Choroid plexus epithelial cell (primary cell): ENCODE measurements around the gene NFKBIE.
A peak's percentile ranks its signal among the peaks of the same experiment; 100 is the strongest.
"Not testable (repeated sequence)": the region's sequence is repeated elsewhere in the genome, so short reads cannot be mapped to it uniquely, and the experiment has no call there.

Experiments
- DNase-seq: peaks from one replicate; pipeline ENCODE4 v3.0.0-alpha.2; 2010; ENCODE audit warnings: low read depth
- H3K4me3 ChIP-seq: 2 replicates; pipeline ENCODE4 v1.5.1; 2011; ENCODE audit warnings: low read depth, mild to moderate bottlenecking, control low read depth, low read length, moderate library complexity
- TF ChIP-seq, protein P1 (sequence below): conservative IDR thresholded peaks from 2 replicates; pipeline ENCODE4 v1.5.1; 2011; ENCODE audit warnings: low read depth, mild to moderate bottlenecking, control low read depth, inconsistent platforms, low read length, moderate library complexity

NFKBIE gene, protein sequence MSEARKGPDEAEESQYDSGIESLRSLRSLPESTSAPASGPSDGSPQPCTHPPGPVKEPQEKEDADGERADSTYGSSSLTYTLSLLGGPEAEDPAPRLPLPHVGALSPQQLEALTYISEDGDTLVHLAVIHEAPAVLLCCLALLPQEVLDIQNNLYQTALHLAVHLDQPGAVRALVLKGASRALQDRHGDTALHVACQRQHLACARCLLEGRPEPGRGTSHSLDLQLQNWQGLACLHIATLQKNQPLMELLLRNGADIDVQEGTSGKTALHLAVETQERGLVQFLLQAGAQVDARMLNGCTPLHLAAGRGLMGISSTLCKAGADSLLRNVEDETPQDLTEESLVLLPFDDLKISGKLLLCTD

GRCh38 chr6:44265007-44265721 lies at the start of gene NFKBIE:
NFKBIE (minus strand) TSS chr6:44265551; CDS start chr6:44265346, 205 bp downstream.
- H3K4me3 ChIP-seq, result peak within 1 kb of the TSS; percentile 75
- TF ChIP-seq, protein P1, sequence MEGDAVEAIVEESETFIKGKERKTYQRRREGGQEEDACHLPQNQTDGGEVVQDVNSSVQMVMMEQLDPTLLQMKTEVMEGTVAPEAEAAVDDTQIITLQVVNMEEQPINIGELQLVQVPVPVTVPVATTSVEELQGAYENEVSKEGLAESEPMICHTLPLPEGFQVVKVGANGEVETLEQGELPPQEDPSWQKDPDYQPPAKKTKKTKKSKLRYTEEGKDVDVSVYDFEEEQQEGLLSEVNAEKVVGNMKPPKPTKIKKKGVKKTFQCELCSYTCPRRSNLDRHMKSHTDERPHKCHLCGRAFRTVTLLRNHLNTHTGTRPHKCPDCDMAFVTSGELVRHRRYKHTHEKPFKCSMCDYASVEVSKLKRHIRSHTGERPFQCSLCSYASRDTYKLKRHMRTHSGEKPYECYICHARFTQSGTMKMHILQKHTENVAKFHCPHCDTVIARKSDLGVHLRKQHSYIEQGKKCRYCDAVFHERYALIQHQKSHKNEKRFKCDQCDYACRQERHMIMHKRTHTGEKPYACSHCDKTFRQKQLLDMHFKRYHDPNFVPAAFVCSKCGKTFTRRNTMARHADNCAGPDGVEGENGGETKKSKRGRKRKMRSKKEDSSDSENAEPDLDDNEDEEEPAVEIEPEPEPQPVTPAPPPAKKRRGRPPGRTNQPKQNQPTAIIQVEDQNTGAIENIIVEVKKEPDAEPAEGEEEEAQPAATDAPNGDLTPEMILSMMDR, result peak; percentile 36
- peak; percentile 93 for DNase-seq

DNA sequence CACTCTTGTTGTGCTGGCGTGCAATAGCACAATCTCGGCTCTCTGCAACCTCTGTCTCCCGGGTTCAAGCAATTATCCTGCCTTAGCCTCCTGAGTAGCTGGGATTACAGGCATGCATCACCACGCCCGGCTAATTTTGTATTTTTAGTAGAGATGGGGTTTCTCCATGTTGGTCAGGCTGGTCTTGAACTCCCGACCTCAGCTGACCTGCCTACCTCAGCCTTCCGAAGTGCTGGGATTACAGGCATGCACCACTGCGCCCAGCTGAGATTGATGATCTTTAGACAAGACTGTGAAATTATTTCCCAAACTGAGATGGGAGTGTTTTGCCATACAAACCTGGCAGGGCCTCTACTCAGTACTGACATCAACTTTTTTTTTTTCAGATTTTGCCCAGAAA lies 49.3 kb upstream of the NFKBIE start:
- DNase-seq, H3K4me3 ChIP-seq: not testable (repeated sequence)

DNA sequence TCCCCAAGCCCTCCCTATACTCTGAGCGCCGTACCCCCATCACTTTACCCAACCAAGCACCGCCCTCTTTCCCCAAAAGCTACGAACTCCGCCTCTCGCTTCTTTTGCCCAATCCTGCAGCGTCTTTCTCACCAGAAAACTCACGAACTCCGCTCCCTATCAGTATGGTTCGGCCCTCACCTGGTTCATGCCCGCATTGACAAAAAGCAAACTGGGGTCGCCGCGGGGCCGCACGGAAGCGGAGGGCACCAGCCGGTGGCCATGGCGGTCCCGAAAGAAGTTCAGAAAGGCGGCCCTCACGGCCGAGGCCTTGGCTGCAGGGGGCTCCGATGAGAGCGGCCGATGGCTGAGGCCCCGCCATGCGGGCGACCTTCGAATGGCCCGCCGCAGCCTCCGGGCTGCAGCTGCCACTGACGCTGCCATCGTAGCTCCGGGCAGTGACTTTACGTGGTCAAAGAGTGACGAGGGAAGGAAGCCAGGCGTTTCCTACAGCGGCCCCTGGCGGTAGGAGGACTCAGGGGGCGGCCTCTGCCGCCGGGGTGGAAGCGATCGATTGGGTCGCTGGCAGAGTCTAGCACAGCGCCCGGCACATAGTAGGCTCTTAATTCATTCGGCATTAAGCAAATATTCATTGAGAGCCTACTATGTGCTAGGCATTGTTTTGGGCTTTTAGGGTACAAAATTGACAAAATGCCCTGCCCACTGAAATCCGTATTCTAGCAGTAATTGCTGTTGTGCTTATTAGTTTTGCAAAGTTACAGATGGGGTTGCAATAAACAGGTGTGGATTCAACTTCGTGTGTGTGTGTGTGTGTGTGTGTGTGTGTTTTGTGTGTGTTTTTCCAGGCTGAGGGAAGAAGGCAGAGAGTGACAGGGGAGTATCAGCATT lies 47.8 kb upstream of the NFKBIE start, which contains the start of gene AARS2:
Gene AARS2 (minus strand): TSS at position 447 of the 888 bp plus-strand sequence. CDS start 24 bp downstream, at position 423.
- peak; percentile 86 for DNase-seq
- TF ChIP-seq, protein P1, result peak; percentile 98

GRCh38 chr6:44311767-44312166 lies 46.4 kb upstream of the NFKBIE start:
- DNase-seq, result no peak
- H3K4me3 ChIP-seq, result no peak overlapping the region
- TF ChIP-seq, protein P1, result no peak

More for the DNA sequence above, 47.8 kb upstream of the NFKBIE start, which contains the start of gene AARS2:
- peak within 1 kb of the TSS; percentile 79 for H3K4me3 ChIP-seq

GRCh38 chr6:44311304-44311703 lies 46.0 kb upstream of the NFKBIE start:
- no peak overlapping the region for H3K4me3 ChIP-seq
- TF ChIP-seq, protein P1, result no peak
- DNase-seq, result no peak

DNA sequence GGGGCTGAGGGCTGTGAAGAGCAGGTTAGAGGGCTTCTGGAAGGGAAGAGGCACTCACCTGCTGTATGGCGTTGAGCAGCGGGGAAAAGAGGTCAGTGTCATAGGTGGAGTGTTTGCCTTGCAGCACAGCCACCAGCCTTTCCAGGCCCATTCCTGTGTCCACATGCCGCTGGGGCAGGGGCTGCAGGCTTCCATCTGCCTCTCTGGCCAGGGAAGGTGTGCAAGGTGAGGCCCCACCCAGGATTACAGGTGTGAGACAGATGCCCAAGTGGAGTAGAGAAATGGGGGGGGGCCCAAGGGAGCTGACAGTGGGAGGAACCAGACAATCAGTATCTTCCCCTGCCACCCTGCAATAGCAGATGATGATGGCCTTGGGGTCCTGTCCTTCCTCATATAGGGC lies 44.9 kb upstream of the NFKBIE start:
- DNase-seq, result no peak

More for the DNA sequence above, 44.9 kb upstream of the NFKBIE start:
- TF ChIP-seq, protein P1, result no peak
- H3K4me3 ChIP-seq, result no peak overlapping the region
